ENCODE results near the gene SLC22A14.

GRCh38 chr3:38253704-38254103 is 28.4 kb upstream of the SLC22A14 start:
- TF ChIP-seq ZNF622 (IDR thresholded peaks at IDR 0.05) (no peak), PAX5 (IDR thresholded peaks at IDR 0.05; ENCODE audit: borderline replicate concordance, low read depth, low read length) (no peak), CTCF (IDR thresholded peaks at IDR 0.05 in 2 of 3, conservative IDR thresholded peaks at IDR 0.05 in 1 of 3; ENCODE audit: control insufficient read depth in 2 of 3, extremely low read depth in 1 of 3, insufficient read depth in 1 of 3, low read depth in 3 of 3, low read length in 3 of 3) (no peak), ESRRA (IDR thresholded peaks at IDR 0.05; ENCODE audit: low read length) (no peak), SMAD5 (IDR thresholded peaks at IDR 0.05; ENCODE audit: low read depth) (no peak), POLR2A (IDR thresholded peaks at IDR 0.05; ENCODE audit: low read depth, low read length) (no peak), SIX5 (IDR thresholded peaks at IDR 0.05; ENCODE audit: low read depth, low read length, severe bottlenecking) (no peak)
